ENCODE measurements around the gene GPC3.
A peak's percentile ranks its signal among the peaks of the same experiment; 100 is the strongest.
"Not testable (repeated sequence)": the region's sequence is repeated elsewhere in the genome, so short reads cannot be mapped to it uniquely, and the experiment has no call there.

GPC3 gene

DNA sequence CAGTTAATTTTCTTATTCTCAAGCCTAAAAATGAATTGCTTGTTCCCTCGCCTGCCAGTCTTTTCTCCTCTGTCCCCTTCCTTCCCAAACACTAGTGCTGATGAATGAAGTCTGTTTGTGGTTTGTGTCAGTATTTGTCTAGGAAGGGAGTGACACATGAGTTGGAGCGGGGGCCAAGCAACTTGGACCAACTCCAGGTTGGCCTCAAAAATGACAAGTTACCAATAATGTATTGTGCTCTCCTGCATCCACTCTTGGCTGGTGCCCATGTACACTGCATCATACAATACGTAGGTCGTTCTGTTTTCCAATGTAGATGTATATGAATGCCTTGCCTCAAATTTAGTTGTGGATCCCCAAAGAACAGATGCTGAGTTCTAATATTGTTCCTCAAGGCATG lies 347.1 kb downstream of the GPC3 start:
- DNase-seq, result no peak

DNA sequence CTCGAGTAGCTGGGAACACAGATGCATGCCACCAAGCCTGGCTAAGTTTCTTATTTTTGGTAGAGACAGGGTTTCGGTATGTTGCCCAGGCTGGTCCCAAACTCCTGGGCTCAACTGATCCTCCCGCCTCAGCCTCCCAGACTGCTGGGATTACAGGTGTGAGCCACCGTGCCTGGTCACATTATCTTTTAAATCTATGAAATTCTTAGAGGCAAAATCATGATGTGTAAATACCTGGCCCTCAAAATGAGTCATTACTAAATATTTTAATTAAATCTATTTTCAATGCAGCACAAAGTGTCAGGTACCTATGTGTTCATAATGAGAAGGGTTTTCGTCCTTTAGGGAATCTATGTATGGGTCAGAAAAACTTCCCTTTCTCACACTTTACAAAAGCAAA lies 347.6 kb downstream of the GPC3 start:
- DNase-seq, result no peak

DNA sequence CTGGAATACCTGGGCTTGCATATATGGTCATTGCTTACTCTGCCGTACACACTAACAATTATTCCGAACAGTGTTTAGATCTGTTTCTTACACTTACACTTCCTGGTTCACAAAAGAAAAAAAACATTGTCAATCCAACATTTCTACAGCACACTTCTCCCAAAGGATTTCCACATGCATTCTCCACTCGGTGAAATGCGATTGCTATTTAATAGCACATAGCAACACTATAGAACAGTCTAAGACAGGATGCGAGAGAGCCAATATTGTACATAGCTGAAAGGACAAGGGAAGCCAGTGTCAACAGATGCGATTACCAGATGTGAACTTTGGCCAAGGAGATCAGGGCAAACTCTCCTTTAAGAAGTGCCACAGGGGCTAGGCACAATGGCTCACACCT lies 349.4 kb downstream of the GPC3 start:
- no peak for DNase-seq

DNA sequence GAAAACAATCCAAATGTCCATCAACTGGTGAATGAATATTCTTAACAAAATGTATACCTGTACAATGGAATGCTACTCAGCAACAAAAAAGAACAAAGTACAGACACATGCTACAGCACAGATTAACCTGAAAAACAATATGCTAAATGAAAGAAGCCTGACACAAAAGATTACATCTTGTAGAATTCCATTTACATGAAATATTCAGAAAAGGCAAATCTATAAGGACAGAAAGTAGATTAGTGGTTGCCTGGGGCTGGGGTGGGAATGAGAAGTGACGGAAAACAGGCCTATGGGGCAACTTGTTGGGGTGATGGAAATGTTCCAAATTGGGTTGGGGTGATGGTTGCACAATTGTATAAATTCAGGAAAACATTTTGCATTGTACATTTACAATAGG lies 351.0 kb downstream of the GPC3 start:
- no peak for DNase-seq

DNA sequence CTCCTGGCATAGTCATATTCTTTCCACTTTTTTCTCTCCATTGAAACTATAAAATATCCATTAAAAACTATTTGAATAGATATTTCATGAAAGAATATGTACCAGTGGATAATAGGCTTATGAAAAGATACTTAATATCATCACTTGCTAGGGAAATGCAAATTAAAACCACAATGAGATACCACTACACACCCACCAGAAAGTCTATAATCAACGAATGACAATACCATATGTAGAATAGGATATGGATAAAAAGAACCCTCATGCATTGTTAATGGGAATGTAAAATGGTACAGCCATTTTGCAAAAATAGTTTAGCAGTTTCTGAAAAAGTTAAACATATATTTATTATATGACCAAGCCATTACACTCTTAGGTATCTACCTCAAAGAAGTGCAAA lies 351.4 kb downstream of the GPC3 start:
- DNase-seq, result no peak

DNA sequence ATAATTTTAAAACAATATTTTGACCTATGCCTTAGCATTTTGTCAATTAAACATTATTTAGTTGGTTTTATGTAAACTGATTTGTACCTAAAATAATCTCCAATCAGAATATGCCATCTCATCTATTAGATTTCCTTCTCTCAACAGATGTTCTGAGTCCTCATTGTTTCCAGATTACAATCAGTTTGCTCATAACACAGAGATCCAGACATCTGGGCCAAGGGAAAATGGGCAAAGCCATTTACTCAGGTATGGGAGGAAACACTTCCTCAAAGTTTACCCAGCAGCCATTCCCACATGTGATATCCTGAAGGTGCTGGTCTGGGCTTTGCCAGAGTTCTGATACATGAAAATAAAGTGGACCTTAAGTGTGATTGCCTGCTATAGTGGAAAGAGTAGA lies 352.2 kb downstream of the GPC3 start:
- DNase-seq, result no peak

DNA sequence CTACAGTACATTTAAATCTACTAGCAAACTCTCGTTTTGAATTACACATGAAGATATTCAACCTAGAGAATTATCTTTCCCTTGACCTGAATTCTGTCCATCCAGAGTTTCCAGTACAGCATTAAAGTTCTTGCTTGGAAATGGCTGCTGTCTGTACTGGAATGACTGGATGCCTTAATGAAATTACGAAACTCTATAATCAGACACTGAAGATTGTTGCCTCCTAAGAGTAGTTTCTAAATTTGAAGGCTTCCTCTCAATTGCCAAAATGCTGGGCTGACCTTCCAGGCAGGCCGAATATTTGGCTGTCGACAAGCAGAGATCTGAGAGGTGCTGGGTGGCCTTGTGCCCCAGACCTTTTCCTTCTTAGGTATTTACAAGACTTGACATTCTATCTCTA lies 355.0 kb downstream of the GPC3 start:
- no peak for DNase-seq

DNA sequence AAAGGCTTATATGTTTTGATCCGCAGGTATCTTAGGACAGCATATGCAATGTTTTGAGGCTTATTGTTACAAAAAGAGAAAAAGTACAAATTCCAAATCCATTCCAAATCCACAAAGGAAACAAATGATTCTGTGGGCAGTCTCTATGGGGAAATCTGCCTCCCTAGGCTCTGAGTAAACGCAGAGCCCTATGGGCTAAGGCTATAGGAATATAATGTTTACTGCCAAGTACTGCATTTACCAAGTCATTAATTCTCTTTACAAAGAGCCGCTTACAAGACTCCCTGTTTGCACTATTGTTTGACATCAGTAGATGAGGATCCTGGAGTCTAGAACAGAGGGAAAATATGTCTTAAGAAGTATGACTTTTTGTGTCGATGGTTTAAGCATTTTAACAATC lies 357.7 kb downstream of the GPC3 start:
- DNase-seq, result no peak

DNA sequence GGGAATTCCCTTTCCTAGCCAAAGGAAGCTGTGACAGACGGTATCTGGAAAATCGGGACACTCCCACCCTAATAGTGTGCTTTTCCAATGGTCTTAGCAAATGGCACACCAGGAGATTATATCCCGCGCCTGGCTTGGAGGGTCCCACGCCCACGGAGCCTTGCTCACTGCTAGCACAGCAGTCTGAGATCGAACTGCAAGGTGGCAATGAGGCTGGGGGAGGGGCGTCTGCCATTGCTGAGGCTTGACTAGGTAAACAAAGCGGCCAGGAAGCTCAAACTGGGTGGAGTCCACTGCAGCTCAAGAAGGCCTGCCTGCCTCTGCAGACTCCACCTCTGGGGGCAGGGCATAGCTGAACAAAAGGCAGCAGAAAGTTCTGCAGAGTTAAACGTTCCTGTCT lies 364.0 kb downstream of the GPC3 start:
- not testable (repeated sequence) for DNase-seq

DNA sequence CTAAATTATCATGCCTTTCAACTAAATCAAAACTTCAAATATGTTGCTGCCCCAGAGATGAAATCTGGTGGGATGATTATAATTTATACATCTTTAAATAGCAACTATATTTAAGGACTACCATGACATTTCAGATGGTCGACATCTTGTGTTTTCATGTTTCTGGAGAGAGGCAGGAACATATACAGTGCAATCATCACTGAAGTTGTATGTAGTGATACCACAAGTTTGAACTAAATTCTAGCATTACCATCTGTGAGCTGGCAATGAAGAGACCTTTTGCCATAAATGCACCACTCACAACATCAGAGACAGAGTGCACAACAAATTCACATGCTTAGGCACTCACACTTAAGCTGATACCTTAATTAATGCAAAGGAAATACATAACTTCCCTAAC lies 373.7 kb downstream of the GPC3 start:
- no peak for DNase-seq

DNA sequence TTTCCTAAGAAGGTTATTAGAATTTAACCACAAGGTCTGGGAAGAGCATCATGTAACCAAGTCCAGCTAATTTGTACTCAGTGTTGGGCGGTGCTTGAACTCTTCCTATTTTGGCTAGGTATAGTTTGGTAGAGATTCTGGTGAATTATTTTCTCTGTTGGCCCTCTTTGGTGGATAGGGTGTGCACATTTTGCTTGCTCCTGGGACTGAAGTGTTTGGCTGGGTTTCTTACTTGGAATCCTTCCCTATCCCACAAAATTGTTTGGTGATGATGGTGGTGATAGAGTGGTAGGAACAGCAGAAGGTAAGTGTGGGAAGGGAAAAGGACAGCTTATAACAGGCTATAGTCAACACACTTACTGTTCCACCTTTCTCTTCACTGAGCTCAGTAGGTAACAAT lies 375.3 kb downstream of the GPC3 start:
- no peak for DNase-seq

DNA sequence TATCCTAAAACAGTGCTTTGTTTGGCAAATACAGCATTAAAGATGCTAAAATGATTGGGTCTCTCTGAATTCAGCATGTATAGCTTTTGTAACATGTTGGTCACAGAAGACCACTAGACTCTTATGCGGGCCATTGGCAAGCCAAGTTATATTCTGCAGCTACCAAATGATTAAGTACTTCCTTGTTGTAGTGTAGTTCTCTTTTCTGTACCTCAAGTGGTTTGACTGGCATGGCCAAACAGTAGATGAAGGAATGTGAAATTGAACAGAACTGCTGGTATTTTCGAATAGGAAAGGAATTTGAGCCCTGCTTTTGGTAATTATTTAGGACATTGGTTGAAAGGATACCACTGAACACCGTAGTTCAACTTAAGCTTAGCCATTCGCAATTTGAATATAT lies 376.2 kb downstream of the GPC3 start:
- peak; percentile 1 for DNase-seq

DNA sequence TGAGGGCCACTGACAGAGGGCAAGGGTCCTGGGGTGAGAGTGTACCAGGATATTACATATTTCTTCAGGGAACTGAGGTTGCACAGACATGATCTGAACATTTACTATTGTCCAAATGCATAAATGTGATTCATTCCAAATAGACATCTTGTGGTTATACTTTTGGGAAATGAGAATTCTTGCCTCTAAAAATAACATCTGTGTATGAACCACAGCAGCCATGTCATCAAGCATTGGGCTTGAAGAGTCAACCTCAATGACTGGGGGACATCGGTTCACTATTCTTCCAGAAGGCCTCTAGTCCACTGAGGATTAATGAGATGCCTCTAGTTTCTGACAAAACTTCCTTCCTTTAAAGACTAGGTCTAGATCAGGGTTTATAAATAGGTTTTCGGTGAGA lies 377.0 kb downstream of the GPC3 start:
- no peak for DNase-seq

DNA sequence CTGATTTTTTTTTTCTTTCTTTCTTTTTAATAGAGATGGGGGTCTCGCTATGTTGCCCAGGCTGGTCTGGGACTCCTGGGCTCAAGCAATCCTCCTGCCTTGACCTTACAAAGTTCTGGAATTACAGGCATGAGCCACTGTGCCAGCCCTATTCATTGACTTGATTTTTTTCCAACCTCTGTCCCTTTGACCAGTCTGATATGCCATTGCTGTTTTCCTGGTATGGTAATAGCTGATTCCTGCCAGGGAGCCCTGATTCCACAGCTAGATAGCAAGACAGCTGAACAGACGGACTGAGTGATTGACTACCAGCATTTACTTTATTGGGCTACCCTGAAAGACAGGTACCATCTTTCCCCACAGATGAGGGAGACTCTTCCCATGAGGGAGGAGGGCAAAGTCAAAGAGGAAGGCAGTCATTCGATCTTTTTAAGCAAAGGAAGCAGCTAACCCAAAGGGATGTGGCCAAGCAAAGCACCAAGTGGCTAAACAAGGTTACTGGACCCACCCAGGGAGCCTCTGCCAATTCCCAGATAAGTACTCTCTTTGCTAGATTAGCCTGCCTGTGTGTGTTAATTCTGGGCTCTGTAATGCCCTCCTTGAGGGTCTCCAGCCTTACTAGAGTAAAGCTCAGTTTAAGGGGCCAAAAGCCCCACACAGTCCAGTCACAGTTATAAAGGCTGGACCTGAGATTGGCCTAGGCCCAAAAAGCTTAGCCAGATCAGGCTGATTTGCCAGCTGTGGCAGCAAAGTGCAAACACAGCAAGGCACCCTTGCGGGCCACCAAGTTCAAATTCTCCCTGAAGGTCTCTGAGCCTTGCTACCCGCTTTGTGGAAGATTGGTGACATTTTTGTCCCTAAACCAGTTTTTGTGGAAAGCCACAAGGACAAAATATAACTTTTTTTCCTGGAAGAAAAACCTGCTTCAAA lies 377.7 kb downstream of the GPC3 start:
- DNase-seq, result no peak

DNA sequence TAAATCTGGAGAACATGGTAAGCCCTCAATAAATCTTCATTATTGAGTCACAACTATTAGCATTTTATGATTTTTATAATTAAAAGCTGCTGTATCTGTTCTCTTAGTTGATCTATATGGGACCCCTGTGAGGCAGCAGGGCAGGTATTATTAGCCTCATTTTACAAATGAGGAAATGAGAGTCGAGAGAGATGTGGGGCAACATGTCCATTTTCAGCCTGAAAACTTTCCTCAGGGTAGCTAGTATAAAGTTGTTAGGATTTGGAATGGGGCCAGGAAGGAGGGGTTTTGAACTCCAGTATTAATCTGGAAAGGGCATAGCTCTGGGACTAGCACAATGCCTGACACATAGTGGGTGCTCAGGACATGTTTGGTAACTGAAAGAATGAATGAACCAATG lies 378.4 kb downstream of the GPC3 start:
- no peak for DNase-seq

DNA sequence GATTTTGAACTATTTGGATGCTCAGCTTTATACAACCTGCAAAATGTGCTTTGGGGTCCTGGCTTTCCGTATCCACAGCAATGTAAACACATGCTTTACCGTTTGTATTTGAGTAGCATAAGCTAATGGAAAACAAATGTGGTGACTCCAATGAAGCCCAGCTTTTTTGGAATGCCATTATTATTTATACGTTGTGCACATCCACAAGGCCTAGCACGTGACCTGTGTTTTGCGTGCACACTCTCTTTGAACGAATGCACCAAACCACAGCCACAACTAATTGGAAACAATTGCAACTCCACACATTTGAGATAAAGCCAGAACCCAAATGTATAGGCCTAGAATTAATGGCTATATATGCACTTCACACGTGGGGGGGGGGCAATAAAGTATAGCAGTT lies 380.6 kb downstream of the GPC3 start:
- no peak for DNase-seq

DNA sequence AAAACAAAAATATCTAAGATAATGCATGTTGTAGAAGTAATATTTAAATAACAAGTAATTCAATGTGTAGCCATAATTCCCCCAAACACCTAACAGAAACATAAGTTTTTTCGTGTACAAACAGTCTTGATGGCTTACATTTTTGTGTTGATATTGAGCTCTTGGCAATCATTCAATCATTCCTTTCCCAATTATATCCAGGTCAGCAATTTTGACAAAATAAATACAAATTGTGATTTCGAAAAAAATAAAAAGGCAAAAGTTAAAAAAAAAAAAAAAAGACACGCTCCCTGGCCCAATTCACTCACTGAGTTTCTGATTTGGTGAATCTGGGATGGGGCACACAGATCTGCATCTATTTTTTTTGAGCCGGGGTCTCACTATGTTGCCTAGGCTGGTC lies 382.5 kb downstream of the GPC3 start:
- DNase-seq, result no peak

DNA sequence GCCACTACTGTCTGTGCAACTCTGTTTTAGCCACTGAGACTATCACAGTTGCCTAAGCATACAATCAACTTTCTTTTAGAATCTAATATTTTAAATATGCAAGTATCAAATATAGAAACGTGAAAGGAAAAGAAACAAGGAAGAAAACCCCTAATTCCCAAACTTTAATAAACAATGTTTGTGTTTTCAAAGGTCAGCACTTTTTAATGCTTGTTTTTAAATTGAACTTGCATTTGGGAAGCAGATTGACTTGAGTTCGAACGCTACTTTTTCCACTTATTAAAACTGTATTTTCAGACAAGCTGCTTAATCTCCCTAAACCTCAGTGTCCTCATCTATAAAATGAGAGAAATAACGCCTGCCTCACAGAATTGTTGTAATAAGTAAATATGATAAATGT lies 384.3 kb downstream of the GPC3 start:
- DNase-seq, result no peak

DNA sequence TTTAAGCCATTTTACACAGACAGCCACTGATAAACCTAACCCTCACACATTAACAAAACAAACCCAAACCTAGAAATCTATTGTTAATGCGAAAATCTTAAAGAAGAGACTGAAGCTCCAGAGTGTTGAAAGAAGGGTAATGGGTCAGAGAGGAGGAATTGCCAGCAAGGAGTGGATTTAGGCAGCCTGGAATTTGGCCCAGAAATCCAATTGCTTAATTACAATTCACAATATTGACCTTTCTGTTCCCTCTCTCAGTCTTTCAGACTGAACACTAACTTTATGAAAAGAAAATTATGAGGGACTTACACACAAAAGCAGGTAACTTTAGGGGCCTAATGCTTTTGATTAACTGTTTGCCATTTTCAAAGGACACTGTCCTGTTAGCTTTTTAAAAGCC lies 384.9 kb downstream of the GPC3 start:
- no peak for DNase-seq

DNA sequence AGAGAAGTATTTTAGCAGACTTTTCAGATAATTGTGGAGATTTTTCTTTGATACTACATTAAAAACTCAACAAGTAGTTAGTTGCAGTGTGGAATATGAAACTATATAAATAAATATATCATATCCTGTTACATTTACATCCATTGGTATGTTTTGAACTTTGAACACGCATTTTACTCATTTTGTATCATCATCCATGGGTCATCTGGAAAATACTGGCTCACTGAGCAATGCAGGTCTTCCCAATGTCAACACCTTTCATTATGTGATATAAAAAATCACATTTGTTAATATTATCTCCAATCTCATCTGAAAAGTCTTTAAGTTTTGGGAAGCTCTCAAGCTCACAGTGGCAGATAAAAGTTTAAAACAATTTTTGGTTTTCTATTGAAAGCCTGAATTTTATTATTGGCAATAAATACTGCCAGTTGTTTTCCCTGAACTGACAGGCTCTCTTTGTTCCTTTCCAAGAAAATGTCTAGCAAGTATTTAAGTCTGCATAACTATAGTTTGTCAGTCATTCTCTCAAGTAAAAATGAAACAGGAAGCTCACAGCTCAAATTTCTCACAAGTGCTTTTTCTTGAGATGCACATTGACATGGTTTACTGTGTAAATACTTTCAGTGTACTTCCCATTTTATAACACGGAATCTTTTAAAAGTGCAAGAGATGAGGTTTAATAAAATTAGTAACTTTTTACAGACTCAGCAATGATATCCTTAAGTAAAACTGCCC lies 386.6 kb downstream of the GPC3 start:
- no peak for DNase-seq

DNA sequence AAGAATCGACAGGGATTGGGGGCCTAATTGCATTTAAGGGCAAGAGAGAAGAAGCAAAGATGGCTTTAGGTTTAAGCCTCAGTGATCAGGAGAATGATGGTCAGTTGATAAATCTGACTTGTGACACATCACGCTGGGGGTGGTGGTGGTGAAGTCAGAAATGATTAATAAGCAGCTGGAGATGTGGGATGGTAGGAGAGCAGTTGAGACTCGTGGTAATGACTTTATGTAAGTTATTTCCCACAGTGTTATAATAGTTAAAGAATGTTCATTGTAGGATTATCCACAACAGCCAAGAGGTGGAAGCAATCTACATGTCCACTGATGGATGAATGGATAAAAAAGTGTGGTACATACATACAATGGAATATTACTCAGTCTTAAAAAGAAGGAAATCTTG lies 391.2 kb downstream of the GPC3 start:
- no peak for DNase-seq

DNA sequence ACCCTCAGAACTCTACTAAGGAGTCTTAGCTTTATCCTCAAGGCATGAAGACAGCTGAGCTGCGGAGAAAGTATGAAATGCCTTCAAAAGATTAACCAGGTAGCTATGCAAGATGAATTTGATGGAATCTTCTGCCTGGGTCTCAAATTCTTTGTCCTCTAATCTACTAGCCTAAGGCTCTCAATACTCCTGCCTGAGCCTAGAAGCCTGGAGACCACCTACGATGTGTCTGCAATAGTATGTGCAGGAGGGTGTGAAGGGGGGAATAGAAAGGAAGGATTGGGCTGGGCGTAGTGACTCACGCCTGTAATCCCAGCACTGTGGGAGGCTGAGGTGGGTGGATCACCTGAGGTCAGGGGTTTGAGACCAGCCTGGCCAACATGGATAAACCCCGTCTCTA lies 391.9 kb downstream of the GPC3 start:
- DNase-seq, result no peak

DNA sequence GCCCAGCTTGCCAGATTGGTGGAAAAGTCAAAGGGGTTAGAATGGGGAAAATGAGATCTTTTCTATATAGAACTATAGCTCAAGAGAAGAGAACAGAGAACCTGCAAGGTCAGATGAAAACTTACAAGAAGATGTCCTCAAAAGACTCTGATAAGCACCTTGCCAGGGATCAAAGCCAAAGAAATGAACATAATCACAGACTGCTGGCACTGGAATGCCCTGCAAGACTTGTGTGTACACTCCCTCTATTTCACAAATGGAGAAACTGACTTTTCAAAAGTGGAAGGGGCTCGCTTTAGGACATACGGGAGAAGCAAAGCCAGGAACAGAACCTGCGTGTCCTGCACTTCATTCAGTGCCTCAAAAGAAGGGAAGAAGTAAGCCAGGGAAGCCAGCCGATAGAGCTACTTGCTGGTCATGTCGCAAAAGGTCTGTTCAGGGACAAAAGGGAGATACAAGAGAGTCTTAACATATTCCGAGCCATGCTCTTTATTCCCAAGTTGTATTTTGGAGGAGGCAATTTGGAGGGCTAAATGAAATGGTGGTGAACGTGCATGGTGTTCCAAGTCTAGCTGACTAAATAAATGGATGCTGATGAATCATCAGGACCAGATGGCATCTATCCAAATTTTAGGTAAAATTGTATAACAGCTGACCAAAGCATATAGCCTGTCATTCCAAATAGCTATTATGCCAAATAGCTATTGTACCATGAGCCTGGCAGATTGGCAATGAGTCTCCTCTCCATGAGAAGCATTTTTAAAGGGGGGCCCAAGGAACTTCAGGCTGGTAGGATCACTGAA lies 394.5 kb downstream of the GPC3 start:
- no peak for DNase-seq

DNA sequence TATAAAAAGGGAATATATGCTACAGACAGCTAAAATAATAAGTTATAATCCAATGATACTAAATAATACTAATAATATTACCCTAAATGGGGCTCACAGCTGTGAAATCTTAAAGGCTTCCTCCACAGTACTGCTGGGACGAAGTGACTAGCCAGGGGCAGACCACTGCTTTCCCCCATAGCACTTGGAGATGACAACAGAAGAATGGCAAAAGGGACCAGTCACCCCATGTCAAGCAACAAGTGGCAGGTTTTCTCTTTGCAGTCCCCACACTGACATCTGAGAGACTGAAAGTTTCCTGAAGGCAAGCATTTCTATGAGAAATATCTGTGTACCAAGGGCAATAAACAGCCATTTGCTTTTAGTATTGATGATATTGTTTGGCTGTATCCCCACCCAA lies 396.6 kb downstream of the GPC3 start:
- DNase-seq, result no peak
